Sigmoid colon (tissue), 7 donors: ENCODE measurements around the gene HPGD. TPM values are rescaled to one million over a fixed set of nuclear protein-coding genes. Genes with fewer than 3 reads are reported as not detected.

Experiments used
- DNase-seq: peaks from one replicate; pipeline ENCODE4 v3.0.0-alpha.2; 2019
- H3K27ac ChIP-seq, 4 donors: fragments of 200-600 bp; sonication (generic); one replicate each; pipeline ENCODE4 v1.5.1; 2016 to 2019; ENCODE audit warnings: mild to moderate bottlenecking in 1 of 4
- H3K27me3 ChIP-seq, 3 donors: fragments of 200-600 bp; sonication (generic); one replicate each; pipeline ENCODE4 v1.5.1; 2019; ENCODE audit warnings: mild to moderate bottlenecking in 1 of 3
- H3K36me3 ChIP-seq, 4 donors: fragments of 200-600 bp; sonication (generic); one replicate each; pipeline ENCODE4 v1.5.1; 2016 to 2019
- H3K4me1 ChIP-seq, 4 donors: fragments of 200-600 bp; sonication (generic); one replicate each; pipeline ENCODE4 v1.5.1; 2017 to 2019
- H3K4me3 ChIP-seq, 4 donors: fragments of 200-600 bp; sonication (generic); one replicate each; pipeline ENCODE4 v1.5.1; 2017 to 2019; ENCODE audit warnings: mild to moderate bottlenecking in 2 of 4, moderate library complexity in 1 of 4
- H3K9me3 ChIP-seq, 4 donors: fragments of 200-600 bp in 3 of 4; sonication (generic) in 3 of 4; one replicate each; pipeline versions ENCODE4 v1.5.1 to v1.6.1; 2013 to 2019
- EP300 ChIP-seq, 4 donors: sonication (generic); formaldehyde crosslinking; IDR thresholded peaks; one replicate each; pipeline ENCODE4 v1.6.1; 2017; ENCODE audit warnings: antibody characterized with exemption in 4 of 4
- POLR2A ChIP-seq, 2 donors: fragments of 450-650 bp; IDR thresholded peaks; one replicate each; pipeline ENCODE4 v1.6.1; 2016; ENCODE audit warnings: antibody characterized with exemption in 2 of 2, mild to moderate bottlenecking in 2 of 2, moderate library complexity in 2 of 2
- POLR2AphosphoS5 ChIP-seq, 4 donors: sonication (generic); formaldehyde crosslinking; IDR thresholded peaks; one replicate each; pipeline ENCODE4 v1.6.1; 2017; ENCODE audit warnings: antibody characterized with exemption in 4 of 4
- WGBS, 2 donors: extraction: QIAGEN DNeasy Blood & Tissue Kit; methylation state at CpG; one replicate each; pipeline ENCODE4 v1.1.7; 2013; 5-methylcytosine and 5-hydroxymethylcytosine counted together
- intact Hi-C: fragments of 100-400 bp; cut with DNase I; formaldehyde crosslinking; loops from one replicate; pipeline ENCODE4 v1.15.1; 2023
- polyA plus RNA-seq, 3 donors: library from polyadenylated mRNA; stranded (reverse); fragments of 200-250 nt; gene quantifications; one replicate each; pipeline ENCODE4 v1.2.3, GENCODE V29; 2013
- total RNA-seq, 4 donors: library from RNA; depleted of rRNA; stranded (reverse); fragments of >200 nt; gene quantifications; one replicate each; pipeline ENCODE4 v1.1.0, GENCODE V29; 2016
- TF ChIP-seq, protein P1 (sequence below), 4 experiments: fragments of 450-650 bp in 3 of 4; fragments of 200-600 bp in 1 of 4; IDR thresholded peaks; one replicate each; pipeline ENCODE4 v1.5.1; 2016 to 2019; ENCODE audit warnings: antibody characterized with exemption in 4 of 4, mild to moderate bottlenecking in 3 of 4, moderate library complexity in 2 of 4
- donor health status: healthy with polysubstance abuse.
- donor health status: Bipolar disorder and iron deficiency.
- donor health status: healthy.

Gene HPGD
- total and polyA plus RNA-seq, 7 donors, result 71.9 to 659 (median 166) TPM

DNA sequence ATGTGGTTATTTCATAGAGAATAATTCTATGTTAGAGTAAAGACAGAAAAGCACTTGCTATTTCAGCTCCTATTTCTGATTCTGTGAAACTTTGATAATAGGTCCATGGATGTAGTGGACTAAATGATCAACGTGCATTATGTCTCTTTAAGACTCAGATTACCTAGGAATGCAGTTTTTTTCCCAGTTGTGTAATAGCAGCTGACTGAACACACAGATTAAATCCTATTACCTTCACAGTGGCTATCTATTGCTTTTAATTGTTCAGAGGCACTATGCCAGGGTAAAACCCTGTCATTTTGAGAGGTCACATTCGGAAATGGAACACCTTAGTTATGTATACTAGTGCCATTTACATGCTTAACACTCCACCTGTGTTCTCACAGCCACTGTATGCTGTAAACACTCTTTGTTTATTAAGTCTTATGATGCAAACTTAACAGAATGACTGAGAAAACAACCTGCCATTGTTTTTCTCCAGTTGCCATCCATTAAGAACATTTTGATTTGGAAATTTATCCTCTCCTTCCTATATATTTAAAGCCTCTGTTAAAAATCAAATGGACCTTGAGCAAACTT, 70.5 kb downstream of the HPGD start:
- Histone ChIP-seq H3K4me1 (peaks cover 0 to 94% (median 70%) of the 10 kb centered on the region in 4 donors), H3K36me3 (no peaks in the 10 kb centered on the region), H3K4me3 (no peak overlapping the region), H3K27me3 (no peaks in the 10 kb centered on the region), H3K27ac (peak overlapping the region in 3 of 4 donors; percentile 48 to 74 (median 70)), H3K9me3 (no peaks in the 10 kb centered on the region)
- intact Hi-C loops, result loop anchor here (2.0 to 10.0 kb wide), 3 partner anchors 147 to 1490 kb away; no protein-coding TSS in a partner anchor
- no peak for DNase-seq
- TF ChIP-seq POLR2A (IDR thresholded peaks at IDR 0.05) (no peak), EP300 (IDR thresholded peaks at IDR 0.05) (no peak), POLR2AphosphoS5 (IDR thresholded peaks at IDR 0.05) (no peak)
- TF ChIP-seq, protein P1, sequence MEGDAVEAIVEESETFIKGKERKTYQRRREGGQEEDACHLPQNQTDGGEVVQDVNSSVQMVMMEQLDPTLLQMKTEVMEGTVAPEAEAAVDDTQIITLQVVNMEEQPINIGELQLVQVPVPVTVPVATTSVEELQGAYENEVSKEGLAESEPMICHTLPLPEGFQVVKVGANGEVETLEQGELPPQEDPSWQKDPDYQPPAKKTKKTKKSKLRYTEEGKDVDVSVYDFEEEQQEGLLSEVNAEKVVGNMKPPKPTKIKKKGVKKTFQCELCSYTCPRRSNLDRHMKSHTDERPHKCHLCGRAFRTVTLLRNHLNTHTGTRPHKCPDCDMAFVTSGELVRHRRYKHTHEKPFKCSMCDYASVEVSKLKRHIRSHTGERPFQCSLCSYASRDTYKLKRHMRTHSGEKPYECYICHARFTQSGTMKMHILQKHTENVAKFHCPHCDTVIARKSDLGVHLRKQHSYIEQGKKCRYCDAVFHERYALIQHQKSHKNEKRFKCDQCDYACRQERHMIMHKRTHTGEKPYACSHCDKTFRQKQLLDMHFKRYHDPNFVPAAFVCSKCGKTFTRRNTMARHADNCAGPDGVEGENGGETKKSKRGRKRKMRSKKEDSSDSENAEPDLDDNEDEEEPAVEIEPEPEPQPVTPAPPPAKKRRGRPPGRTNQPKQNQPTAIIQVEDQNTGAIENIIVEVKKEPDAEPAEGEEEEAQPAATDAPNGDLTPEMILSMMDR (IDR thresholded peaks at IDR 0.05), result no peak
- 30 to 74% methylated on average over 2 of the region's 2 CpGs for WGBS, 2 donors

DNA sequence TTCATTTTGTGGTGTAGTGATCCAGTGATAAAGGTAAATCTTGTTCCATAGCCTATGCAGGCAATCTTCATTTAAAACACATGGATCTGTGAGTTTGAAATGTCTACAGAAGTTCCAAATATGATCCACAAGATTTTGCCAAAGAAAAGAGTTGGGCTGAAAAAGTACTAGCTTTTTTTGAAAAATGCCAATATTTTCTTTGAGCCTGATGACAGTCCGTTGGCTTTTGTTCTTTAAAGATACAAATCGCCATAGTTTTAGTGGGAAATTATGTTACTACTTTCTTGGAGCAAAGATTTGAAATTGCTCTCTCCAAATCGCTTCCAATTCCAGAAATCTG, 71.5 kb downstream of the HPGD start:
- H3K4me3 ChIP-seq, result no peak overlapping the region
- 91 to 92% methylated on average over 3 of the region's 3 CpGs for WGBS, 2 donors
- H3K27ac ChIP-seq, result peak overlapping the region; percentile 9 to 74 (median 59)
- no peak for DNase-seq
- no peaks in the 10 kb centered on the region for H3K9me3 ChIP-seq
- TF ChIP-seq, protein P1 (IDR thresholded peaks at IDR 0.05), result no peak
- no peak for TF ChIP-seq EP300 (IDR thresholded peaks at IDR 0.05)
- TF ChIP-seq POLR2AphosphoS5 (IDR thresholded peaks at IDR 0.05), result no peak
- TF ChIP-seq POLR2A (IDR thresholded peaks at IDR 0.05), result no peak
- no peaks in the 10 kb centered on the region for H3K36me3 ChIP-seq
- intact Hi-C loops, result loop anchor here (2.0 to 10.0 kb wide), 3 partner anchors 148 to 1488 kb away; no protein-coding TSS in a partner anchor
- peaks cover 0 to 84% (median 60%) of the 10 kb centered on the region in 4 donors for H3K4me1 ChIP-seq
- H3K27me3 ChIP-seq, result no peaks in the 10 kb centered on the region

DNA sequence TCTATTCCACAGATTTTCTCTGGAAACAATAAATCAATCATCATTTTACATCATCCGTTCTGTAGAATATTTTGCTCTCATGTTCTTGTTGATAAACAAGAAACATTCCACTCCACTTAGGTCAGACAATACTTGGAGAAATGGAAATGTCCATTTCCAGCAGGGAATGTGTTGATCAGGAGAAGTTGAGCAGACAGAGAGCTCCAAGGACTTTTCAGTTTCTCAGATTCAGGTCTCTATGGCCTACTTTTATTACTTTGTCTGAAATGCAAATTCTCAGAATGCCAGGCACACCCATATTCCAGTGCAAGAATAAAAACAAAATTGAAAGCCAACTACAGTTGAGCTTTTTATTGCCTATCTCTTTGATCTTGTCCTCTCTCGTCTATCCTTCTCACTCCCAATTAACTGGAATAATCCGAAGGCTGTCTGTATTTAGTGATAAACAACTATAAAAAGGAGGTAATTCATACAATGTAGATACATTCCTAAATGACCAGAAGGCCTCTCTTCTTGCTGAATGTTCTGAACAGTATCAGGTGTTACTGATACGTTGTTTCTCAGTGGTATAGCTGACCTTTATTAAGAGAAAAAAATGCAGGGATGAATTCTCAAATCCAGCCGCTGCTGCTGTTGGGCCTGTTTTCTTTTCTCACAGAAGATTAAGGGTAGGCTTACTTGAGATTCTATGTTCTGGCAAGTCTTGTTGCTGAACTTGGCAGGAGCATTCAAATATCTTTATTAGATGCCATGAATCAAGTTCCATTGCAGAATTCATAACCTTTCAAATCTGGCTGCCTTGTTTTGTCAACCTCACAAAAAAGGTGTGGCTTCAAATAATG, 72.1 kb downstream of the HPGD start:
- Histone ChIP-seq H3K4me3 (no peak overlapping the region), H3K27ac (peak overlapping the region; percentile 9 to 74 (median 59)), H3K27me3 (no peaks in the 10 kb centered on the region), H3K4me1 (peaks cover 0 to 81% (median 58%) of the 10 kb centered on the region in 4 donors), H3K9me3 (no peaks in the 10 kb centered on the region), H3K36me3 (no peaks in the 10 kb centered on the region)
- intact Hi-C loops, result loop anchor here (2.0 to 10.0 kb wide), 3 partner anchors 149 to 1488 kb away; no protein-coding TSS in a partner anchor
- DNase-seq, result no peak
- peak in 1 of 4 donors; percentile 18 for TF ChIP-seq EP300 (IDR thresholded peaks at IDR 0.05)
- TF ChIP-seq POLR2A (IDR thresholded peaks at IDR 0.05), result no peak
- TF ChIP-seq, protein P1 (IDR thresholded peaks at IDR 0.05), result no peak
- peak; percentile 26 to 84 (median 58) for TF ChIP-seq POLR2AphosphoS5 (IDR thresholded peaks at IDR 0.05)
- 14 to 52% methylated on average over 5 of the region's 5 CpGs for WGBS, 2 donors

DNA sequence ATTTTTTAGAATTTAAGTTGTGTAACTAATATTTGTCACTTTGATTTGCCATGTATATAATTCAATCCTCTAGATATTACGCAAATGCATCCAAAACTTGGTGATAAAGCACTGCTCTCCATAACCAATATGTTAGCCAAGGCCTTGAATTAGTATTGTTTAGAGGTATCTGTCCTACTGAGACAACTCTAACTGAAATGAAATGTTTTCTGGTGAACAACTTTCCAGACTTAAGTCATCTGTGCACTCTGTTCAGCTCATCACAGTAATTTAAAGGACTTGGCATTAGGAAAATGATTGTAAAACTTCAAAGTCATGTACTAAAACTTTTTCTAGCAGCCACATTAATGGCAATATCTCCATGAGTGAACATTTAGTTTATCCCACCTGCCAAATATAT, 73.1 kb downstream of the HPGD start:
- H3K36me3 ChIP-seq, result no peaks in the 10 kb centered on the region
- intact Hi-C loops, result no loop called here
- H3K27me3 ChIP-seq, result no peaks in the 10 kb centered on the region
- DNase-seq, result no peak
- H3K9me3 ChIP-seq, result no peaks in the 10 kb centered on the region
- H3K4me3 ChIP-seq, result no peak overlapping the region
- WGBS, 2 donors, result 83 to 98% methylated on average over 1 of the region's 1 CpG
- TF ChIP-seq POLR2AphosphoS5 (IDR thresholded peaks at IDR 0.05), result peak; percentile 58 to 80 (median 66)
- TF ChIP-seq, protein P1 (IDR thresholded peaks at IDR 0.05), result no peak
- TF ChIP-seq EP300 (IDR thresholded peaks at IDR 0.05), result peak in 1 of 4 donors; percentile 33
- peaks cover 0 to 71% (median 58%) of the 10 kb centered on the region in 4 donors for H3K4me1 ChIP-seq
- peak overlapping the region in 3 of 4 donors; percentile 48 to 74 (median 70) for H3K27ac ChIP-seq
